ENCODE measurements around the gene FRMD8.

- TF ChIP-seq CTCF (conservative IDR thresholded peaks at IDR 0.05 in 1 of 2, IDR thresholded peaks at IDR 0.05 in 1 of 2; ENCODE audit: low read depth in 1 of 2, low read length in 2 of 2) (no peak), EZH2 (IDR thresholded peaks at IDR 0.05; ENCODE audit: low read length, missing control alignments) (no peak)
These were observed 29.3 kb downstream of the FRMD8 start for GRCh38 chr11:65415499-65416340.

All from fibroblast of lung (primary cell).